Activated CD8-positive, alpha-beta memory T cell treated with anti-CD3 and anti-CD28 coated beads, Interleukin-2, amount 50 U/mL, for 24 hours (primary cell): ENCODE data around the gene CD63.
"Not testable (repeated sequence)": the region's sequence is repeated elsewhere in the genome, so short reads cannot be mapped to it uniquely, and the experiment has no call there.

Experiments
- DNase-seq: peaks from one replicate; pipeline ENCODE4 v3.0.0-alpha.2; 2020; ENCODE audit errors: extremely low read depth

The CD63 gene

DNA sequence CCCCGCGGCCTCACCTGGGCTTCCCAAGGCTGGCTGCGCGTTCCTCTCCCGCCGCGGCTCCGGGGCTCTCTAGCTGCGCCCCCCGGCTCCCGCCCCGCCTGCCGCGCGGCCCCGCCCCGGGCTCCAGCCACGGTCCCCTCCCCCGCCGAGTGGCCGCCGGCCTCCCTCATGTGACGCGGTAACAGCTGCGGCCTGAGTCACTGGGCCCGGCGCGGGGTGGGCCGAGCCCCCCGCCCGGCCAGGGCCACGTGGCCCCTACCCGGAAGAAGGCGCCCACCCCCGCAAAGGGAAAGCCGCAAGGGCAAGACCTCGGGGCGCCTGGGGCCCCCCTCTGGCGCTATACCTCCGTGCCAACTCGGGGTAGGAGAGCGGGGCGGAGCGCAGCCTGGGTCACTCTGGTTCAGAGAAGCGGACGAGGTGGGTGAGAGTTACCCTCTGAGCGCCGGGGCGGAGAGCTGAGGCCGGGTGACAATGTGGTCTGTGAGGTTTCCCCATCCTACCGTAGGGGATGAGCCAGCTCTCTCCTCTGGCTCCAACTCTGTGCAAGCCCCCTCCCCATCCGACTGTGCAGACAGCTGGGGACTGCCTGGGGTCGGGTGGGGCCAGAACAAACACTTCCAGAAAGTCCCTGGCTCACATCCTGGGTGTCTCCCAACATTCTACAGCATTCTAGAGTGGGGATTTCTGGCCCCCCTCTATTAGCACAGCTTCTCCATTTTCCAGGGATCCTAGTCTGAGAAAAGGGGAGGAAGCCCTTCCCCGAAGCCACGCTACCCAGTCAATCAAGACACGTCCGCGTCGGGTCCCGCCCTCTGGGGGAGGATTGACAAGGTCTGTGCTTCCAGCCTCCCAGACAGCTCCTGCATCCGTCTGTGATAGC lies at the start of gene CD63:
Gene CD63 (minus strand): TSS at position 71 of the 880 bp plus-strand sequence. CDS start 668 bp downstream, outside the sequence.
- no peak for DNase-seq

- DNase-seq = no peak
Observed at GRCh38 chr12:55777856-55778255, 49.0 kb upstream of the CD63 start.

DNA sequence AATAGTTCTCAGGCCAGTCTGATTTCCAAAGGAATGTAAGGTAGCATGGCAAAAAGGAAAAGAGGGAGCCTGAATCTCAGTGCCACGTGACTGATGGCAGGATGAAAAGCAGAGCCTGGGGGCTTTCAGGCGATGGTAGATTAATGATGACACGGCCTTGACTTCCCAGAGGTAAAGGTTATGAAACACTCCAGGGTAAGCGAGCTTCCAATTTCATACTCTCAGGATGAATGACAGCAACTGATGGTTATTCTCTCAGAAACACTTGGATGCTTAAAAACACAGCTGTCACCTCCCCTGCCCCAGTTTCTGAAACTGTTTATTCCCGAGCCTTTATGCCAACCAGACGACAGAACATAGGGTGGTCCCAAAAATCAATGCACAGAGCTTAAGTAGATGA lies 42.9 kb upstream of the CD63 start:
- DNase-seq = no peak

GRCh38 chr12:55767156-55767555 lies 38.3 kb upstream of the CD63 start:
- DNase-seq = no peak

DNA sequence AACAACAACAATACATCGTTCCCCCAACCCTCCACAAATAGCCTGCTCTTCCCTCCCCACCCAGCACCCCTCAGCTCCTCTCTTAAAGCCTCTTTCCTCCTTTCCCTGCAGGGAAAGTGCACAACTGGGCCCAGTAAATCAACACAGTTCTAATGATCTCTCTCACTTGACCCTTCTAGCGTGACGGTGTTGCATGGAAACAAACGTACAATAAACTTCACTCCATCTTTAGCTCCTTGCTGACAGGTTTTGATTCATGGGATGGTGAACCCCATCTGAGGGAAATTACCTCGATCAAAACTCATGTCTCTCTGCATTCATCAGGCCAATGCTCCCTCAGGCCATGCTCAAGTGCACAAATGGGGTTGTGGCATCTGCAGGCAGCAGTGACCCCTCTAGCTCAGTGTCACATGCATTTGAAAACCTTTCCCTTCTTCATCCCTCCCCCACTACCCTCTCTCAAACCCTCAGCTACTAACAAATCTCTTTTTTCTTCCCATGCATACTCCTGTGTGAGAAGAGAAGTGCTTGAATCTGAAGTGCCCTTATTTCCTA lies 37.0 kb upstream of the CD63 start:
- DNase-seq = no peak

GRCh38 chr12:55762646-55763045 lies 33.8 kb upstream of the CD63 start:
- DNase-seq = no peak

GRCh38 chr12:55760663-55761062 lies 31.9 kb upstream of the CD63 start:
- DNase-seq = no peak

DNA sequence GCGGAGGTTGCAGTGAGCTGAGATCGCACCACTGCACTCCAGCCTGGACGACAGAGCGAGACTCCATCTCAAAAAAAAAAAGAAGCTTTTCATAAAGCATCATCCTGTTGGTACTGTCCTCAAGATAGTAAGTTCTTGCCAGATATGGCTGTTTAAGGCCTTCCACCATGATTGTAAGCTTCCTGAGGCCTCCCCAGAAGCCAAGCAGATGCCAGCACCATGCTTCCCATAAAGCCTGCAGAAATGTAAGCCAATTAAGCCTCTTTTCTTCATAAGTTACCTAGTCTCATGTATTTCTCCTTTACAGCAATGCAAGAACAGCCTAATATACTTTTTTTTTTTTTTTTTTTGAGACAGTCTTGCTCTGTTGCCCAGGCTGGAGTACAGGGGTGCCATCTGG lies 29.8 kb upstream of the CD63 start:
- not testable (repeated sequence) for DNase-seq

- no peak for DNase-seq
Observed at GRCh38 chr12:55757701-55758100, 28.9 kb upstream of the CD63 start.

GRCh38 chr12:55755246-55755645 lies 26.4 kb upstream of the CD63 start:
- no peak for DNase-seq

- no peak for DNase-seq
Observed at GRCh38 chr12:55748230-55748993, 19.6 kb upstream of the CD63 start.

DNA sequence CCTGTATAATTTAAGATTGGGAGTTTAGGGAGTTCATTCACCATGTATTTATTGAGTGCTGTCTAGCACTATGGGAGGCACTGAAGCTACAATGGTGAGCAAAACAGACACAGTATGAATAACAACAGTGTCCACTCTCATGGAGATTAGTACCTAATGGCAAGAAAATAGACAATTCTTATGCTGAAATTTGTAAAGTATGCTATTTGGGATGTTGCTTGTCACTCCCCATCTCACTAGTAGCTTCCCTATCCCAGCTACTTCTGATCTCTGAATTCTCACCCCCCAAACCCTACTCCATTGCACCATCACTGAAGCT lies 18.1 kb upstream of the CD63 start:
- DNase-seq = no peak

GRCh38 chr12:55746174-55746912 lies 17.5 kb upstream of the CD63 start:
- no peak for DNase-seq

GRCh38 chr12:55745361-55746173 lies 16.8 kb upstream of the CD63 start:
- no peak for DNase-seq

GRCh38 chr12:55744340-55745030 lies 15.7 kb upstream of the CD63 start:
- DNase-seq = no peak

- no peak for DNase-seq
Observed at GRCh38 chr12:55743406-55744339, 14.9 kb upstream of the CD63 start.

- no peak for DNase-seq
Observed at GRCh38 chr12:55742719-55743405, 14.1 kb upstream of the CD63 start, which contains the start of gene GDF11. Gene GDF11, plus strand, starts transcription at chr12:55743122. Its CDS starts 195 bp downstream, at chr12:55743317.

- no peak for DNase-seq
Observed at GRCh38 chr12:55741931-55742680, 13.3 kb upstream of the CD63 start.
